C4-2B (cell line): ENCODE results near the gene CLIC4.

ENCODE experiments used
- ZFX ChIP-seq: fragments of 450-650 bp; IDR thresholded peaks from 2 replicates; pipeline ENCODE4 v1.6.1; 2017
- TF ChIP-seq, protein P1 (sequence below): fragments of 450-650 bp; conservative IDR thresholded peaks from 2 replicates; pipeline ENCODE4 v1.5.1; 2017; ENCODE audit warnings: mild to moderate bottlenecking

DNA sequence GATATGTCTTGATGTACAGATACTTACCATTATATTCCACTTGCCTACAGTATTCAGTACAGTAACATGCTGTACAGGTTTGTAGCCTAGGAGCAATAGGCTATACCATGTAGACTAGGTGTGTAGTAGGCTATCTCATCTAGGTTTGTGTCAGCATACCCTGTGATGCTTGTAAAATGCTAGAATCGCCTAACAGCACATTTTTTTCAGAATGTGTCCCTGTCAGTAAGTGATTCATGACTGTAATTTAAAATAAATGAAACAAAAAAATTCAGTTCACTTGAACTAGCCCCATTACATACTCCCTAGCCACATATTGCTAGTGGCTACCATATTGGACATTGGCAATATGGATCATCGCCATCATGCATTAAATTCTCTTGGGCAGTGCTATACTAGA, 51.3 kb downstream of the CLIC4 start:
- TF ChIP-seq, protein P1, sequence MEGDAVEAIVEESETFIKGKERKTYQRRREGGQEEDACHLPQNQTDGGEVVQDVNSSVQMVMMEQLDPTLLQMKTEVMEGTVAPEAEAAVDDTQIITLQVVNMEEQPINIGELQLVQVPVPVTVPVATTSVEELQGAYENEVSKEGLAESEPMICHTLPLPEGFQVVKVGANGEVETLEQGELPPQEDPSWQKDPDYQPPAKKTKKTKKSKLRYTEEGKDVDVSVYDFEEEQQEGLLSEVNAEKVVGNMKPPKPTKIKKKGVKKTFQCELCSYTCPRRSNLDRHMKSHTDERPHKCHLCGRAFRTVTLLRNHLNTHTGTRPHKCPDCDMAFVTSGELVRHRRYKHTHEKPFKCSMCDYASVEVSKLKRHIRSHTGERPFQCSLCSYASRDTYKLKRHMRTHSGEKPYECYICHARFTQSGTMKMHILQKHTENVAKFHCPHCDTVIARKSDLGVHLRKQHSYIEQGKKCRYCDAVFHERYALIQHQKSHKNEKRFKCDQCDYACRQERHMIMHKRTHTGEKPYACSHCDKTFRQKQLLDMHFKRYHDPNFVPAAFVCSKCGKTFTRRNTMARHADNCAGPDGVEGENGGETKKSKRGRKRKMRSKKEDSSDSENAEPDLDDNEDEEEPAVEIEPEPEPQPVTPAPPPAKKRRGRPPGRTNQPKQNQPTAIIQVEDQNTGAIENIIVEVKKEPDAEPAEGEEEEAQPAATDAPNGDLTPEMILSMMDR: no peak
- TF ChIP-seq ZFX: no peak
